NCI-H748 treated with DMSO at 0.1 percent for 48 hours (cell line): Measurements from ENCODE around the gene MT2A.
A peak's percentile ranks its signal among the peaks of the same experiment; 100 is the strongest.

ENCODE experiments used
- DNase-seq: peaks from one replicate; lab custom pipeline; 2025; lab: John Stamatoyannopoulos, UW

MT2A gene

GRCh38 chr16:56639045-56639444 is 30.7 kb downstream of the MT2A start:
- DNase-seq, result no peak

DNA sequence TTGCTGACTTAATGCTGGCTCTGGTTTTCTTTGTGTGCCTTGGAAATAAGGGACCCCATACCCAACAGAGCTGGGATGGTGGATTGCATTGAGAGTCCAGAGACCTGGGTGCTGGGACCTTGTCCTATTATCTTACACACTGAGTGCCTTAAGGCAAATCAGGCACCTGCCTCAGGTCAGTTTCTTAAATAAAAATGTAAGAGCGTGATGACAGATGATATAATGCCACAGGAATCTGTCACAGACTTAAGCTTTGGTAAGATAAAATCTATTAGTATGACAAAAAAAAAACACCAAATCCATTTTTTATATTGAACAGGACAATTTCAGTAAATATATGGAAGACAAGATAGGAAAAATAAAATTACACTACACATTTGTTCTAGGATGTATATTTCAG is 31.7 kb downstream of the MT2A start:
- no peak for DNase-seq

DNA sequence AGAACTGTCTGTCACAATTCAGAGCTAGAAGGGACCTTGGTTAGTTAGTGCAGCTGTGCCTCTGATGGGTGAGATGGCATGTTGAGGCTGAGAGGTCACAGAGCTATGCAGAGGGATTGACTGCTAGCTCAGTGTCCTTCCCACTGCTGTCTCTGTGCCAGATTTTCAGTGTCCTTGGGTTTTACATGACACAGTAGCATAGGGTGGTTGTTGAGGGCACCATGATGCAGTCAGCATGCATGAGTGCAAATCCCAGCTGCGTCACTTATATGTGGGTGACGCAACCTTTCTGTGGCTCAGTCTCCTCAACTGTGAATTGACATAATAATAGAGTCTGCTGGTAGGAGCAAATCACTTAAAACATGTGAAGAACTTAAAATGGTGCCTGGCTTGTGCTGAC is 32.8 kb downstream of the MT2A start:
- DNase-seq, result no peak

DNA sequence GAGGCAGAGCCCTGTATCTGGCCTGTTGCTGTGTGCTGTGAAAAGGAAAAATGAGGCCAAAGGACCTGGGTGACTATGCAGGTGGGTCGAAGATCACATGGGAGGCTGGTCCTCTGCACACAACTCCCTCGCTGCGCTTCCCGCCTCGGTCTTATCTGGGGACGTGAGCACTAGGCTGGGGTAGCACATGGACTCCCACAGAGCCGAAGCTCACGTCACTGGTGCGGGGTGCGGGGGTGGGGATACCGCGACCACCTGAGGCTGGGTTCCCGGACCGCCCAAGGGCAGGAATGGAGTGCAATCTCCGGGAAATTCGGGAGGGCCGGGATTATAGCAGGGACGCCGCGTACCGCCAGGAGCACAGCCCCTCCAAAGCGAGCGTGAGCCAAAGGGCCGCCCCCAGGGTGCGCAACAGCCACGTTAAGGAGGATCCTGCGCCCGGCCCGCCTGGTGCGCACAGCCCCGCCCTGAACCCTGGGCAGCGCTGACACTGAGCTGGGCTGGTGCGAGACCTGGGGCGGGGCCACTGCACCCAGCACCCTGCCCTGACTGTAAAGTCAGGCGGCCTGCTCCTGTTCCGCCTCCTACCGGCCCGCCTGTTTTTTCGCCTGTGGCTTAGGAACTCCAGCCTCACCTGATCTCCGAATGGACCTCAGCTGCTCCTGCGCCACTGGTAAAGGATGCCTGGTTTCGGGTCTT is 34.8 kb downstream of the MT2A start:
- DNase-seq, result no peak

DNA sequence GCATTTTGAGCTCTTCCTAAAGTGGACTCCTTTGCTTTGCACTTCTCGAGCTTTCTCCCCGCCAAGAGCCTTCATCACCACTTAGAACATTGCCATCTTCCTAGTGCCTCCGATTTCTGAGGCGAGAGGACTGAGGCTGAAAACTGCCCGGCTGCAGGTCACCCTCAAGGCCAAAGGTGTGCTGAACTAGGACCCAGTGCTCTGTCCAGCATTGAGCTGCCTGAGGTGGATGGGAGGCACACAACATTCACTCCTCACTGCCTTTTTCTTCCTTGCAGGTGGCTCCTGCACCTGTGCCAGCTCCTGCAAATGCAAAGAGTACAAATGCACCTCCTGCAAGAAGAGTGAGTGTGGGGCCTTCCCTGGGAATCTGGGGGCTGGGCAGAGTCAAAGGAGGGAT is 35.4 kb downstream of the MT2A start:
- no peak for DNase-seq

- no peak for DNase-seq
These were observed 36.9 kb downstream of the MT2A start for GRCh38 chr16:56645311-56645710.

- DNase-seq, result no peak
These were observed 37.5 kb downstream of the MT2A start for GRCh38 chr16:56645838-56646237.

- DNase-seq, result no peak
These were observed 39.5 kb downstream of the MT2A start for GRCh38 chr16:56647641-56648431.

DNA sequence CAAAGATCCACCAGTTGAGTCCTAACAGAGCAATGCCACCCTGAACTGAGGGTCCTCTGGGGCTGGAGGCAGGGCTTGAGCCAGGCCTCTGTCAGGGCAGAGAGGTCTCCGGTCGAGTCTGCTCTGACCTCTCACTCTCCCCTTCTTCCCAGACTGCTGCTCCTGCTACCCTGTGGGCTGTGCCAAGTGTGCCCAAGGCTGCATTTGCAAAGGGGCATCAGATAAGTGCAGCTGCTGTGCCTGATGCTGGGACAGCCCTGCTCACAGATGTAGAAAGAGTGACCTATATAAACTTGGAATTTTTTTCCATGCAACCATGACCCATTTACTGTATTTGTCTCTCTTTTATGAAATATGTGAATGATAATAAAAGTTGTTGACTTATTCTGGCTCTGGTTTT is 40.9 kb downstream of the MT2A start:
- DNase-seq, result no peak

- DNase-seq, result no peak
These were observed 41.4 kb downstream of the MT2A start for GRCh38 chr16:56649820-56650219.

DNA sequence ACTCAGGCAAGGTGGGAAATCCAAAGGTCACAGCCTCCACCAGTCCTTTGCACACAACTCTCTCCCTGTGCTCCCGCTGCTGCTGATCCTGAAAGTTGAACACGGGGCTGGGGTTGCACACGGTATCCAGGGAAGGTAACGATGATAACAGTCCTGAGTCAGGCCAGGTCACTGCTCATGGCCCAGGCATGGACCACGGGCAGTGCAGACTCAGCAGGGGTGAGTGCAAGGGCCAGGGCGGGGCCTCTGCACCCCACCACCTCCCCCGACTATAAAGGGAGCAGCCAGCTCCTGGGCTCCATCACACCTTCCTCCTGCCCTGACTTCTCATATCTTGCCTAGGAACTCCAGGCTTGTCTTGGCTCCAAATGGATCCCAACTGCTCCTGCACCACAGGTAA is 43.2 kb downstream of the MT2A start, which contains the start of gene MT1B:
TSS of gene MT1B (plus strand) at position 301 of the 400 bp plus-strand sequence. CDS start at position 369, 68 bp downstream.
- DNase-seq, result no peak

- DNase-seq, result no peak
These were observed 44.2 kb downstream of the MT2A start for GRCh38 chr16:56652600-56652999.

GRCh38 chr16:56653218-56653617 is 44.8 kb downstream of the MT2A start:
- DNase-seq, result no peak

DNA sequence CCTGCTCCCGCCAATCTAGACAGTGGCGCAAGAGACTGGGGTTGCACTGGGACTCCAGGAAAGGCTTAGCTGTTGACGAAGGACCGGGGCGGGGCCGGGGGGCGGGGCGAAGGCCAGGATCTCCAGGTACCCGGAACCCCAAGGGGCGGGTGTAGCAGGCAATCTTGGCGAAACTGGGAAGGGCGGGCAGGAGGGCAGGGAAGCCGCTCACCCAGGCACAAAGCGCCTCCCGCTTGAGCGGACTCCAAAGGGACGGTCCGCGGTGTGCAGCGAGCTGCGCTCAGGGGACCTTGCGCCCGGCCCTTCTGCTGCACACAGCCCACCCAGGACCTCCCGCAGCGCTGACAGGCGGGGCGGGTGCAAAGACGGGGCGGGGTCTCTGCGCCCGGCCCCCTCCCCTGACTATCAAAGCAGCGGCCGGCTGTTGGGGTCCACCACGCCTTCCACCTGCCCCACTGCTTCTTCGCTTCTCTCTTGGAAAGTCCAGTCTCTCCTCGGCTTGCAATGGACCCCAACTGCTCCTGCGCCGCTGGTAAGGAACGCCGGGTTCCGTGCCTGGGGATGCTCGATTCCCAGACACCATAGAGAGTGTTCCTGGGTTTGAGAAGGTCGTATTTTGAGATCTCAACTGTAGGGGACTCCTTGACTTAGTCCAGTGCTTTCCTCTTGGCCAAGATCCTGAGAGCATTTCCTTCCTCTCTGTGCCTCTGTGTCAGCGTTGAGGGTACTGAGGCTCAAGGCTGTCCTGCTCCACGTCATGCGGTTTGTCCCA is 49.4 kb downstream of the MT2A start, which contains the start of gene MT1F:
TSS of gene MT1F (plus strand) at position 405 of the 772 bp plus-strand sequence. CDS start at position 505, 100 bp downstream.
- peak; percentile 11 for DNase-seq

- no peak for DNase-seq
These were observed 50.0 kb downstream of the MT2A start for GRCh38 chr16:56658327-56658875.
